GM19238 (cell line): Measurements from ENCODE around the gene LRRC4C.
"Not testable (repeated sequence)": the region's sequence is repeated elsewhere in the genome, so short reads cannot be mapped to it uniquely, and the experiment has no call there.

Source experiments
- DNase-seq: peaks from one replicate; pipeline ENCODE4 v3.0.0; 2011; ENCODE audit warnings: low spot score; ENCODE audit not compliant: insufficient read length

Gene LRRC4C

GRCh38 chr11:40522080-40522479 lies 937.4 kb downstream of the LRRC4C start:
- DNase-seq, result not testable (repeated sequence)

- DNase-seq, result no peak
These were observed 942.3 kb downstream of the LRRC4C start for GRCh38 chr11:40517122-40517521.

GRCh38 chr11:40514124-40514523 lies 945.3 kb downstream of the LRRC4C start:
- DNase-seq, result no peak

GRCh38 chr11:40513281-40513680 lies 946.2 kb downstream of the LRRC4C start:
- no peak for DNase-seq

- no peak for DNase-seq
These were observed 951.1 kb downstream of the LRRC4C start for GRCh38 chr11:40508303-40508702.

GRCh38 chr11:40506226-40506625 lies 953.2 kb downstream of the LRRC4C start:
- no peak for DNase-seq

GRCh38 chr11:40491341-40491740 lies 968.1 kb downstream of the LRRC4C start:
- DNase-seq, result no peak

GRCh38 chr11:40467771-40468170 lies 991.7 kb downstream of the LRRC4C start:
- DNase-seq, result no peak

- DNase-seq, result no peak
These were observed 1014.1 kb downstream of the LRRC4C start for GRCh38 chr11:40445391-40445790.

- no peak for DNase-seq
These were observed 1015.3 kb downstream of the LRRC4C start for GRCh38 chr11:40444151-40444550.

- DNase-seq, result no peak
These were observed 1024.1 kb downstream of the LRRC4C start for GRCh38 chr11:40435344-40435743.

GRCh38 chr11:40434926-40435325 lies 1024.5 kb downstream of the LRRC4C start:
- no peak for DNase-seq

- no peak for DNase-seq
These were observed 1027.1 kb downstream of the LRRC4C start for GRCh38 chr11:40432358-40432757.

- DNase-seq, result no peak
These were observed 1034.3 kb downstream of the LRRC4C start for GRCh38 chr11:40425168-40425567.

GRCh38 chr11:40421208-40421981 lies 1038.1 kb downstream of the LRRC4C start:
- DNase-seq, result no peak

- DNase-seq, result no peak
These were observed 1041.8 kb downstream of the LRRC4C start for GRCh38 chr11:40417627-40418026.

- no peak for DNase-seq
These were observed 1052.1 kb downstream of the LRRC4C start for GRCh38 chr11:40407355-40407754.

- DNase-seq, result no peak
These were observed 1053.8 kb downstream of the LRRC4C start for GRCh38 chr11:40405614-40406013.

- DNase-seq, result no peak
These were observed 1056.1 kb downstream of the LRRC4C start for GRCh38 chr11:40403321-40403720.

- no peak for DNase-seq
These were observed 1058.2 kb downstream of the LRRC4C start for GRCh38 chr11:40401132-40401853.

GRCh38 chr11:40397141-40397540 lies 1062.3 kb downstream of the LRRC4C start:
- no peak for DNase-seq

GRCh38 chr11:40393511-40393910 lies 1065.9 kb downstream of the LRRC4C start:
- no peak for DNase-seq

GRCh38 chr11:40391679-40392078 lies 1067.8 kb downstream of the LRRC4C start:
- no peak for DNase-seq
